Body of pancreas (tissue), 4 donors: ENCODE data around the gene HACL1. TPM values are rescaled to one million over a fixed set of nuclear protein-coding genes. Genes with fewer than 3 reads are reported as not detected.
A peak's percentile ranks its signal among the peaks of the same experiment; 100 is the strongest.

Source experiments
- ATAC-seq: fragments of 150-250 bp; one replicate; pipeline ENCODE4 v1.9.1; 2016
- DNase-seq, 4 donors: peaks; one replicate each; pipeline ENCODE4 v3.0.0-alpha.2; 2019
- H3K27ac ChIP-seq, 4 donors: fragments of 200-600 bp; sonication (generic); 1 replicate in 3 of 4; 2 replicates in 1 of 4; pipeline versions ENCODE4 v1.5.1 to v1.6.1; 2016 to 2019; ENCODE audit warnings: mild to moderate bottlenecking in 1 of 4, mixed read lengths in 1 of 4, moderate library complexity in 1 of 4
- H3K27me3 ChIP-seq, 2 donors: fragments of 200-600 bp; sonication (generic); one replicate each; pipeline ENCODE4 v1.6.0; 2016; ENCODE audit warnings: mild to moderate bottlenecking in 1 of 2
- H3K36me3 ChIP-seq, 2 donors: fragments of 200-600 bp; sonication (generic); replicated peaks in 1 of 2; 2 replicates each; pipeline ENCODE4 v1.5.1; 2016; ENCODE audit warnings: low read depth in 2 of 2; ENCODE audit not compliant: insufficient read depth in 1 of 2
- H3K4me1 ChIP-seq: fragments of 200-600 bp; sonication (generic); one replicate; pipeline ENCODE4 v1.6.0; 2016
- H3K4me3 ChIP-seq, 2 donors: fragments of 200-600 bp; sonication (generic); 1 replicate in 1 of 2; 2 replicates in 1 of 2; pipeline ENCODE4 v1.5.1; 2016 to 2019
- H3K9me3 ChIP-seq, 3 donors: fragments of 200-600 bp; sonication (generic); 1 replicate in 2 of 3; 2 replicates in 1 of 3; pipeline ENCODE4 v1.5.1; 2016
- CTCF ChIP-seq, 7 experiments: fragments of 450-650 bp in 4 of 7; fragments of 200-600 bp in 3 of 7; sonication (generic) in 3 of 7; IDR thresholded peaks; one replicate each; pipeline ENCODE4 v1.5.1; 2016 to 2019; ENCODE audit warnings: antibody characterized with exemption in 7 of 7
- POLR2A ChIP-seq, 3 donors: fragments of 450-650 bp; IDR thresholded peaks; one replicate each; pipeline ENCODE4 v1.6.1; 2016; ENCODE audit warnings: antibody characterized with exemption in 3 of 3, mild to moderate bottlenecking in 2 of 3
- WGBS, 2 donors: methylation state at CpG; one replicate each; pipeline ENCODE4 v1.1.5; 2017; 5-methylcytosine and 5-hydroxymethylcytosine counted together
- intact Hi-C: fragments of 100-400 bp; cut with DNase I; formaldehyde crosslinking; loops from one replicate; pipeline ENCODE4 v1.15.1; 2023
- total RNA-seq, 2 donors: library from RNA; depleted of rRNA; stranded (reverse); fragments of >200 nt; gene quantifications; one replicate each; pipeline ENCODE4 v1.1.0, GENCODE V29; 2016

The HACL1 gene
- total RNA-seq, 2 donors from 2014 or later = 12.5 to 19.5 TPM

DNA sequence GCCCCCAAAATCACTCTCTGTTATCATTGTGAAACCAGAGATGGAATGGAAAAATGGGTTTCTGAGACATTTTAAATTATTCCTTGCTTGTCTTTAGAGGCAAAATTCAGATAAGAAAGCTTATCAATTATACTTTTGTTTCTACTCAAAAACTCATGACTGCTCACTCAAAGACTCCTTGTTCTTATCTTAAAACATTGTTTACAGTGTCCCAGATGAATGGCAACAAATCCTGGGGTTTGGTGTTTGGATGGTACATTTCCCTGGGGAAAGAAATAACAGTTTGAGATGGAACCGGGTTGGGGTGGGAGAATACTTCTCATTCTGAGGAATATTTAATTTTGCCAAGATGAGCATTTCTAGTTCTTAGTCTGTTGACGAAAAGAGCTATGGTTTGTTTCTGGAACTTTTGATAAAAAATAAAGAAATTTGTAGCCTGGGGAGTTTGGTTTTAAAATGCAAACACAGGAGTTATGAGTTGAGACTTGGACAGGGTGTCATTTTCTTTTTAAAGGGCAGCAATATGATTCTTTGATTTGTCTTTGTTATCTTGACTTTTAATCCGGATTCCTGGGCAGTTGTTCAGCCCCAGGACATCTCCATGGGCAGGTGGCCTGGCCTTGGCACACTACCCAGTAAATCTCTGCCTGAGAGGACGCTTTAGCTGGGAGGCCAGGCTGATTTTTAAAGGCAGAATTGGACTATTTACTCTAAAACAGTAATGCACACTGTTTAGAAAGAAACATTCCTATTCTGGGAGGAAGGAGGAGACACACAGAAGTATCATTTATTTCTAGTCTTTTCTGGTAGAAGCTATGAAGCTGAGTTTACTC is 32.6 kb upstream of the HACL1 start:
- no peak for TF ChIP-seq POLR2A (IDR thresholded peaks at IDR 0.05)
- no peak for TF ChIP-seq CTCF (IDR thresholded peaks at IDR 0.05)
- Histone ChIP-seq H3K4me1 (peaks cover 32% of the 10 kb centered on the region), H3K9me3 (no peaks in the 10 kb centered on the region), H3K36me3 (no peaks in the 10 kb centered on the region), H3K27me3 (no peaks in the 10 kb centered on the region), H3K27ac (peak overlapping the region in 1 of 4 donors; percentile 34), H3K4me3 (no peak overlapping the region)
- whole genome bisulfite sequencing, 2 donors = 11 to 14% methylated on average over 4 of the region's 4 CpGs
- ATAC-seq = no peak
- peak in 1 of 4 donors; percentile 30 for DNase-seq
- intact Hi-C loops = no loop called here

DNA sequence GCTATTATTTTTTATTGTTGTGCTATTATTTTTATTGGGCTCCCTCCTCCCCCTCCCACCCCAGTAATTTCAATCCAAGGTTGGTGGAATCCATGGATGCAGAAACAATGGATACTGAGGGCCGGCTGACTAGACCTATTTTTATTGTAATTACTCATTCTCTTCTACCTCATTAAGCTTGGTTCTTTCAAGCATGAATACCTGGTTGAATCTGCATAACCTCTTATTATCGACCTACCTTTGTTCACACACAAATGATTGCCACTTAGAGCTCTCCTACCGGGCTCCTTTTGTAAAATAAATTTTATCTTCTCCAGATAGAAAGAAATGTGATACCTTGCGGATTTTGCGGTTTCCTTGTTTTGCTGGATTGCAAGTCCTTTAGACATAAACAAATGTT is 31.8 kb upstream of the HACL1 start:
- no peak for TF ChIP-seq POLR2A (IDR thresholded peaks at IDR 0.05)
- TF ChIP-seq CTCF (IDR thresholded peaks at IDR 0.05) = no peak
- H3K9me3 ChIP-seq = no peaks in the 10 kb centered on the region
- H3K36me3 ChIP-seq = no peaks in the 10 kb centered on the region
- DNase-seq (no peak), ATAC-seq (no peak)
- no peak overlapping the region for H3K4me3 ChIP-seq
- peaks cover 32% of the 10 kb centered on the region for H3K4me1 ChIP-seq
- intact Hi-C loops = no loop called here
- 61 to 66% methylated on average over 5 of the region's 5 CpGs for WGBS, 2 donors
- H3K27ac ChIP-seq = no peak overlapping the region
- H3K27me3 ChIP-seq = no peaks in the 10 kb centered on the region

DNA sequence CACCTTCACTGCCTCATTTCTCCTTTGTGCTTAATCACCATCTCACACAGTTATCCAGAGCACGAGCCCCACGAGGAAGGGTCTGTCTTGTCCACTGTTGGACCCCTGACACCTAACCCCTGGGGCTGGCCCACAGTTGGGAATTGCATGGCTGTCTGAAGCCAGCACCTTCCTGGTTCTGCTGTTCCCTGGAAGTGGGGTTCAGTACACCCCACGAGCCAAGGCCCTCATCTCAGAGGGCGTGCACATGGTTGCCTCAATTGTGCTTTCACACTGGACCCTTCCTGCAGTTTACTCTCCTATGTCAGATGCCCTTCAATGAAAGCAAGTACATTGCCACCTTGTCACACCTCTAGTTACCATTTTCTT is 30.8 kb upstream of the HACL1 start:
- intact Hi-C loops = no loop called here
- peaks cover 32% of the 10 kb centered on the region for H3K4me1 ChIP-seq

DNA sequence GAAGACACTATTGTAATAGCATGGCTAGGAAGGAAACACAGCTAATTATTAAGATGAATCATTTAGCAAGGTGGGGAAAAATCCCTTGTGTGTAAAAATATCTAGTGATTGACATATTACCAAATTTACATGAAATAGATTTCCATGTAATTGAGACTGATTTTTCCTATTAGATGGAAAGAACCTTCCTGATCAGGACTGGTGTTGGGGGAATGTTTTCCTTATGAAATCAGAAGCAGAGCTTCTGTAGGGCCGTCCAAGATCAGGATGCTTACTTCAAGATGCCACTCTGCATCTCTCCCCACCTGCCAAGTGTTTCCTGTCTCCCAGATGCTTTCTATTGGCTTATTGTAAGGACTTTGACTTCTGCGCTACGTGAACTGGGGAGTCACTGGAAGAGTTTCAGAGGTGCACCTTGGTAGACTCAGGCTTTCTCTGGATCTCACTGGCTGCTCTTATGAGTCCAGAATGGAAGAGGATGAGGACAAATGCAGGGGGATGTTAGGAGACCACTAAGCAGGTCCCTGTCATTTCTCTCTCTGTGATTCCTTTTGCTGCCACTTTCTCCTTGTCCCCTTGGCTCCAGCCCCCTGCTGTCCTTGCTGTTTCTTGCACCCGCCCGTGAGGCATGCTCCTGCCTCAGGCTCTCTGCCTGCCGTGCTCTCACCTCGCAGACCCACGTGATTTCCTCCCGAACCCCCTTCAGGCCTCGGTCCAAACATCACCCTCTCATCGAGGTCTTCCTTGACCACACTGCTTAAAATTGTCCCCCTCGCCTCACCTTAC is 30.2 kb upstream of the HACL1 start:
- no peak for DNase-seq
- intact Hi-C loops = no loop called here
- ATAC-seq = no peak
- Histone ChIP-seq H3K4me3 (no peak overlapping the region), H3K4me1 (peaks cover 32% of the 10 kb centered on the region), H3K36me3 (no peaks in the 10 kb centered on the region), H3K27me3 (no peaks in the 10 kb centered on the region), H3K27ac (no peak overlapping the region), H3K9me3 (no peaks in the 10 kb centered on the region)
- TF ChIP-seq CTCF (IDR thresholded peaks at IDR 0.05) (no peak), POLR2A (IDR thresholded peaks at IDR 0.05) (no peak)
- WGBS, 2 donors = 91 to 93% methylated on average over 12 of the region's 12 CpGs

More for the DNA sequence above, 30.8 kb upstream of the HACL1 start:
- TF ChIP-seq CTCF (IDR thresholded peaks at IDR 0.05) (no peak), POLR2A (IDR thresholded peaks at IDR 0.05) (no peak)
- Histone ChIP-seq H3K27me3 (no peaks in the 10 kb centered on the region), H3K36me3 (no peaks in the 10 kb centered on the region), H3K27ac (no peak overlapping the region), H3K9me3 (no peaks in the 10 kb centered on the region), H3K4me3 (no peak overlapping the region)
- 93 to 97% methylated on average over 4 of the region's 4 CpGs for WGBS, 2 donors
- DNase-seq (no peak), ATAC-seq (no peak)
